Femur (tissue), 1 donor: ENCODE data around the gene VGLL2.
"Not testable (repeated sequence)": the region's sequence is repeated elsewhere in the genome, so short reads cannot be mapped to it uniquely, and the experiment has no call there.

Experiments
- DNase-seq: peaks from one replicate; pipeline ENCODE4 v3.0.0-alpha.2; 2017

The VGLL2 gene

GRCh38 chr6:117265410-117266256 lies at the start of gene VGLL2:
VGLL2 (plus strand) TSS chr6:117265558; CDS start chr6:117265764, 206 bp downstream.
- DNase-seq, result peak; percentile 84

- DNase-seq, result no peak
Observed at GRCh38 chr6:117222861-117223260, 42.5 kb upstream of the VGLL2 start.

GRCh38 chr6:117226778-117227177 lies 38.6 kb upstream of the VGLL2 start:
- DNase-seq, result no peak

- no peak for DNase-seq
Observed at GRCh38 chr6:117227245-117227962, 38.0 kb upstream of the VGLL2 start.

- no peak for DNase-seq
Observed at GRCh38 chr6:117228202-117228601, 37.2 kb upstream of the VGLL2 start.

- no peak for DNase-seq
Observed at GRCh38 chr6:117229870-117230269, 35.5 kb upstream of the VGLL2 start.

- no peak for DNase-seq
Observed at GRCh38 chr6:117231466-117231865, 33.9 kb upstream of the VGLL2 start.

- no peak for DNase-seq
Observed at GRCh38 chr6:117232196-117232595, 33.2 kb upstream of the VGLL2 start.

- no peak for DNase-seq
Observed at GRCh38 chr6:117233145-117233544, 32.2 kb upstream of the VGLL2 start.

- DNase-seq, result no peak
Observed at GRCh38 chr6:117237561-117237960, 27.8 kb upstream of the VGLL2 start.

GRCh38 chr6:117244571-117244970 lies 20.8 kb upstream of the VGLL2 start:
- not testable (repeated sequence) for DNase-seq

- DNase-seq, result not testable (repeated sequence)
Observed at GRCh38 chr6:117244979-117245378, 20.4 kb upstream of the VGLL2 start.

- no peak for DNase-seq
Observed at GRCh38 chr6:117253785-117254184, 11.6 kb upstream of the VGLL2 start.

- DNase-seq, result no peak
Observed at GRCh38 chr6:117262799-117263198, 2.6 kb upstream of the VGLL2 start.

GRCh38 chr6:117263353-117263927 lies 1.9 kb upstream of the VGLL2 start:
- no peak for DNase-seq

- DNase-seq, result no peak
Observed at GRCh38 chr6:117264369-117264691, 1.0 kb upstream of the VGLL2 start.

GRCh38 chr6:117264692-117265409 lies 507 bp upstream of the VGLL2 start:
- no peak for DNase-seq

- no peak for DNase-seq
Observed at GRCh38 chr6:117266257-117267053, 1.1 kb downstream of the VGLL2 start.

- DNase-seq, result no peak
Observed at GRCh38 chr6:117267054-117267347, 1.6 kb downstream of the VGLL2 start.

GRCh38 chr6:117267766-117268534 lies 2.6 kb downstream of the VGLL2 start:
- DNase-seq, result peak; percentile 59

- no peak for DNase-seq
Observed at GRCh38 chr6:117268924-117269323, 3.6 kb downstream of the VGLL2 start.

- DNase-seq, result no peak
Observed at GRCh38 chr6:117269638-117270054, 4.3 kb downstream of the VGLL2 start.
